Thyroid gland (tissue), 4 donors: ENCODE data around the gene DHH.

ENCODE experiments used
- POLR2A ChIP-seq, 2 donors: fragments of 450-650 bp; IDR thresholded peaks; one replicate each; pipeline ENCODE4 v1.6.1; 2017; ENCODE audit warnings: antibody characterized with exemption in 2 of 2, mild to moderate bottlenecking in 2 of 2, moderate library complexity in 1 of 2
- TF ChIP-seq, protein P1 (sequence below), 6 experiments: fragments of 200-600 bp in 3 of 6; fragments of 450-650 bp in 3 of 6; sonication (generic) in 3 of 6; IDR thresholded peaks; one replicate each; pipeline ENCODE4 v1.5.1; 2016 to 2019; ENCODE audit warnings: antibody characterized with exemption in 6 of 6, mild to moderate bottlenecking in 2 of 6, inconsistent platforms in 1 of 6, moderate library complexity in 1 of 6

DNA sequence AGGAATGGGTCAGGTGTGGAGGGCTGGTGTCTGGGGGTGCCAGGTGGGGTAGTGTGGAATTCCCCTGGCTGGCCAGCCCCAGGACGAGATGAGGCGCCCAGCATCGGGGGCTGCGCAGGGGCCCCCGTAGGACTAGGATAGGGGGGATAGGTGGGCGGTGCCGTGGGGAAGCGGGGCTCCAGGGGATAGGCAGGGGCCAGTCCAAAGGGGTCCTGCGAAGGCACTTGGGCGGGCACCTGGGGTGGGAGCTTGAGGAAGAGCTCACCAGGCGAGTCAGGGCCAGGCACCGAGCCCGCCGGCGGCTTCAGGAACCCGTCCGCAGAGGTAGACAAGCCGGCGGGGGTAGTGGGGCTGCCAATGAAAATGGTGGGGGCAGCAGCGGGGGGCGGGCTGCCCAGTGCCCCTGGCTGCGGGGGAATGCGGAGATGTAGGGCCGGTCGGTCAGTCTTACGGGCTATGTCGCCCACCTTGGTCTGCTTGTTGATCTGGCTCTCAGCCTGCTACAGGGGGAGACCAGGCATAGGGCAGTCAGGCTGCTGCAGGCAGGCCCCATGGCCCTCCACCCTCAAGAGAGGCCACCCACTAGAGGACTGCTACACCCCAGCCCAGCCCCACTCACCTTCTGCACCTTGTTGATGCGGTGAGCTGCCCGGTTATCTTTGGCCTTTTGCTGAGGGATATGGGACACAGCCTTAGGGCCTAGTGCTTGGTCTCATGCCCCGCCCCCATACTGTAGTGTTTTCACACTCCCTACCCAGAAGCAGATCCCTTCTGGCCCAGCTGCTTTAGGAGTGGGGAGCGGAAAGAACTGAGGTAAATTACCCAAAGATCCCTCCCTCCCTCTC, 53.3 kb downstream of the DHH start:
- no peak for TF ChIP-seq POLR2A (IDR thresholded peaks at IDR 0.05)
- TF ChIP-seq, protein P1, sequence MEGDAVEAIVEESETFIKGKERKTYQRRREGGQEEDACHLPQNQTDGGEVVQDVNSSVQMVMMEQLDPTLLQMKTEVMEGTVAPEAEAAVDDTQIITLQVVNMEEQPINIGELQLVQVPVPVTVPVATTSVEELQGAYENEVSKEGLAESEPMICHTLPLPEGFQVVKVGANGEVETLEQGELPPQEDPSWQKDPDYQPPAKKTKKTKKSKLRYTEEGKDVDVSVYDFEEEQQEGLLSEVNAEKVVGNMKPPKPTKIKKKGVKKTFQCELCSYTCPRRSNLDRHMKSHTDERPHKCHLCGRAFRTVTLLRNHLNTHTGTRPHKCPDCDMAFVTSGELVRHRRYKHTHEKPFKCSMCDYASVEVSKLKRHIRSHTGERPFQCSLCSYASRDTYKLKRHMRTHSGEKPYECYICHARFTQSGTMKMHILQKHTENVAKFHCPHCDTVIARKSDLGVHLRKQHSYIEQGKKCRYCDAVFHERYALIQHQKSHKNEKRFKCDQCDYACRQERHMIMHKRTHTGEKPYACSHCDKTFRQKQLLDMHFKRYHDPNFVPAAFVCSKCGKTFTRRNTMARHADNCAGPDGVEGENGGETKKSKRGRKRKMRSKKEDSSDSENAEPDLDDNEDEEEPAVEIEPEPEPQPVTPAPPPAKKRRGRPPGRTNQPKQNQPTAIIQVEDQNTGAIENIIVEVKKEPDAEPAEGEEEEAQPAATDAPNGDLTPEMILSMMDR (IDR thresholded peaks at IDR 0.05): no peak
